Activated T-helper 9 cell treated with anti-CD3 and anti-CD28 coated beads, Interleukin-2, amount 50 U/mL, for 16 hours (primary cell): ENCODE results near the gene PPHLN1.
"Not testable (repeated sequence)": the region's sequence is repeated elsewhere in the genome, so short reads cannot be mapped to it uniquely, and the experiment has no call there.

ENCODE experiments used
- DNase-seq: peaks from one replicate; pipeline ENCODE4 v3.0.0-alpha.2; 2020; ENCODE audit warnings: low read depth

The PPHLN1 gene

GRCh38 chr12:42322567-42322966 is 3.4 kb upstream of the PPHLN1 start:
- DNase-seq = no peak

GRCh38 chr12:42323856-42324255 is 2.1 kb upstream of the PPHLN1 start:
- DNase-seq = no peak

DNA sequence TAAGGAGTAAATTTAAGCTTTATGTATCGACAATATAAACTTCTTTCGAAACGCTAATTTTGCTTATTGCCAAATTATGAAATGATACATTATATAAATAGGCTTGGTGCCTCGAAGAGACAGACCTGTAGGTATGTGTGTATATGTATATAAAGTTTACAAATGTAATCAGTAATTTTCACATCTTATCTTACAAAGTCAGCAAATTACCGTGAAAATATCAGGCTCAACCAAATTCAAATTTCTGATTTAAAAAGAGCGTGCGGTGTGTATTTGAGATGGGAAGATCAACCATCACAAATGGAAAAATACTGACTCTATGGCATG is 678 bp upstream of the PPHLN1 start:
- no peak for DNase-seq

DNA sequence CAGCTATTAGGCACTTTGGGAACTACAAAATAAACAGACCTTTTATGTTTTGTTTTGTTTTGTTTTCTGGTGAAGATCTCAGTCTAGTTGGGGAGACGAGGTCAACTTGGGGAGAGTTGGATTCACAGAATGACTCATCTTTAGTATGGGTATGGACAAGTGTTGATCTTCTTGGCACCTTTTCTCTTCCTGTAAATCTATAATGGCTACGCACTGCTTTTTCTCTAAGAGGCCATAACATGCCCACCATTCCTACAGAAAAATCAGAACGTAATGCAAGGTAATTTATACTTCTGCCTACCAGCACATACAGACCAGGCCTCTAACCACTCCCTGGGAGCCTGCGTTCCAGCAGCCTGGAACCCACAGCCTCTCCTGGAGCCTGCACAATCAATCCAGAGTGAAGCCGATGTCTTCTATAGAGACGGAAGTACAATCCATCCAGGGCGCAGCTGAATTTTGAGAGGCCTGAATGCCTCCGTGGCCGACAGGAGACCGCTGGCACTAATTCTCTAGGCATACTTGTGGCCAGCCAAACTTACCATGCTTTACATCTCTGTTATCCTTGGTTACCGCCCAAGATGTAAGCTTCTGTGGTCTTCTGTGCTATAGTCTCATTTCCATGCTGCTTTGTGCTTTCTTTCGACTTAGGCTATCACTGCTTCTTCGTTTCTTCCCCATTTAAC is 717 bp downstream of the PPHLN1 start:
- DNase-seq = no peak

- DNase-seq = no peak
Measured at GRCh38 chr12:42327227-42327590, 1.2 kb downstream of the PPHLN1 start.

- not testable (repeated sequence) for DNase-seq
Measured at GRCh38 chr12:42330097-42330496, 4.1 kb downstream of the PPHLN1 start.

GRCh38 chr12:42332301-42333285 is 6.6 kb downstream of the PPHLN1 start:
- DNase-seq = no peak

GRCh38 chr12:42336286-42336685 is 10.3 kb downstream of the PPHLN1 start:
- DNase-seq = no peak

- no peak for DNase-seq
Measured at GRCh38 chr12:42338280-42338679, 12.3 kb downstream of the PPHLN1 start.

GRCh38 chr12:42342028-42342427 is 16.1 kb downstream of the PPHLN1 start:
- DNase-seq = no peak

GRCh38 chr12:42343721-42344120 is 17.8 kb downstream of the PPHLN1 start:
- no peak for DNase-seq

DNA sequence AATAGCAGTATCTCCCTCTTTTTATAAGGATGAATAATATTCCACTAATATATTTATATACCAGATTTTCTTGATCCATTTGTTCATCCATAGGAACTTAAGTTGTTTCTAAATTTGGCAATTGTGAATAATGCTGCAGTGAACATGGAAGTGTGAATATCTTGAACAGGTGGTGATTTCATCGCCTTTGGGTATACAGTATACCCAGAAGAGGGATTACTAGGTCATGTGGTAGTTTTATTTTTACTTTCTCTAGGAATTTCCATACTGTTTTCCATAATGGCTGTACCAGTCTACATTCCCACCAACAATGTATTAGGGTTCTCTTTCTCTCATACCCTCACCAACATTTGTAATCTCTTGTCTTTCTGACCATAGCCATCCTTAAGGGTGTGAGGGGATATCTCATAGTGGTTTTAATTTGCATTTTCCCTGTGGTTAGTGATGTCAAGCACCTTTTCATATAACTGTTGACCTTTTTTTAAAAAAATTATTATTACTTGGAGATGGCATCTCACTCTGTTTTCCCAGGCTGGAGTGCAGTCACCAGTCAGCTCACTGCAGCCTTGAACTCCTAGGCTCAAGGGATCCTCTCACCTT is 20.5 kb downstream of the PPHLN1 start:
- DNase-seq = no peak

- not testable (repeated sequence) for DNase-seq
Measured at GRCh38 chr12:42349119-42350020, 23.4 kb downstream of the PPHLN1 start.

- not testable (repeated sequence) for DNase-seq
Measured at GRCh38 chr12:42350021-42350407, 24.0 kb downstream of the PPHLN1 start.

DNA sequence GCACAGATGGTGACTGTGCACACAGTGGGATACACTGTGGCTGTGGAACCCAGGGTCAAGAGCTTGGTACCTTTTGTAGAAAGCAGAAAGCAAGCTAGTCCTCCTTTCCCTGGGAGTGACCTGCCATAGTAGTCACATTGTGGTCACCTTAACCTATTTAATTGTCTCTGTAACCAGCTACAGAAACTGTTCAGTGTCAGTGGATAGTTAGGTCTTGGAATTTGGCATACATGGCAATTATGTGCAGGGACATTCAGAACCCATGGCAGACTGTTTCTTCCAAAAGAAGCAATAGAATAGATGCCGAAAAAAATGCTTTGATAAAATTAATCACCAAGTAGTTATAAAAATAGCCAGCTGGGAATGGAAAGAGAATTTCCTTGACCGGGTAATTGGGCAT is 30.4 kb downstream of the PPHLN1 start:
- no peak for DNase-seq

DNA sequence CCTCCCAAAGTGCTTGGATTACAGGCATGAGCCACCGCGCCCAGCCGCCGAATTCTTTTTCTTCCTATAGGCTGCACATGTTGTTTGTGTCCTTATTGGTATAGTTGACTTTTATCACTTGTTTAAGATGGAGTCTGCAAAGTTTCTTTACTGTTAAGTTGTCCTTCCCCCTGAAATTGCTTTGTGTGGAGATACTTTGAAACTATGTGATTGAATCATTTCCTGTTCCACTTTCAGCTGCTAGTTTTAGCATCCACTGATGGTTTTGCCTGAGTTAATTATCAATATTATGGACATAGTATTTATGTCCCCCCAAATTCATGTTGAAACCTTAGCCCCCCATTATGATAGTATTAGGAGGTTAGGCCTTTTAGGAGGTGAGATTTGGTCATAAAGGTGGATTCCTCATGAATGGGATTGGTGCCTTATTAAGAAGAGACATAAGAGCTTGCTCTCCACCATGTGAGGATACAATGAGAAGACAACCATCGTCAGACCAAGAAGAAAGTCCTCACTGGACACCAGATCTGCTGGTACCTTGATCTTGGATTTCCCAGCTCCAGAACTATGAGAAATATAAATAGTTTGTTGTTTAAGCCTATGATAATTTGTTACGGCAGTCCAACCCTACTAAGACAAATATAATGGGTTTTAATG is 34.9 kb downstream of the PPHLN1 start:
- no peak for DNase-seq

DNA sequence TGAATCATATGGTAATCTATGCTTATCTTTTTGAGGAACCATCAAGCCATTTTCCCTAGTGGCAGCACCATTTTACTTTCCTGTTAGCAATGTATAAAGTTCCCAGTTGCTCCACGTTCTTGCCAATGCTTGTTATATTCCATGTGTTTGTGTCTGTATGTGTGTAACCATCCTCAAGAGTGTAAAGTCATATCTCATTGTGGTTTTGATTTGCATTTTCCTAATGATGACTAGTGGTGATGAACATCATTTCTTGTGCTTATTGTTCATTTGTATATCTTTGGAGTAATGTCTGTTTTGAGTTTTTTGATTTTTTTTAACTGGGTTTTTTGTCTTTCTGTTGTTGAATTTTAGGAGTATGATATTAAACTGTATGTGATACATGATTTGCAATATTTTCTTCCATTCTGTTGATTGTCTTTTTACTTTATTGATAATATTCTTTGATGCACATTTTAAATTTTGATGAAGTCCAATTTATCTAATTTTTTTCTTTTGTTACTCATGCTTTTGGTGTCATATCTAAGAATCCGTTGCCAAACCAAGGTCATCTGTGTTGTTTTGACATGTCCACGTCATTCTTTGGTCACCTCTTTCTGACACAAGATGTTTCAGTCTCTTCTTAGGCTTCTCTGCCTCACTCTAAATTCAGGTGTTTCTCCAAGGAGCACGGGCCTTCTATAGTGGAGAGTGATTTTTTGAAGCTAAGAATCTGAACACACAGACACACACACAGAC is 36.1 kb downstream of the PPHLN1 start:
- no peak for DNase-seq

DNA sequence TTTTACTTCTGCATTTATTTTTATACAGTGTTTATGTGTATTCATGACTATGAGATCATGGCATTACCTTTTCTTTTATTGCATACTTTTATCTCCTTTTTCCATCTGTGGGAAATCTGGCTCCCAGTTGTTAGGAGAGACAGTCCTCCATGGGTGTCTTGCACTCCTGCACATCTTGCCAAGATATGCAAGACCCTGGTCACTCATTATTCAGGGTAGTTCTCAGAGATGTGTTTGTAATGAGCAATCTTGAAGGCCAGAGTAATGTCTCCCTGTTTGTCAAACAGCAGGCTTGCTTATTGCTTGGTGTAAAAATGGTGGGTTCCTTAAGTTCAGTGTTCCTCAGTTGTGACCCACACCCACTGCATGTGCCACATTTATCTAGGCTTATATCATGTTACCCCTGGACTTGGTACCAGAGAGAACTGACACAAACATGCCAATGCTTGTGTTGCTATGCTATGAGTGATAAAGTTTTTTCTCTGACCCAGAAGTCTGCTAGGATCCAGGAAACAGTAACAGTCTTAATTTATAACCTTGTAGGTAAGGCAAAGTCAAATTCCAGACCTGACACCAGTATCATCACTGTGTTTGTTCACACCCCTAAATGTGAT is 36.8 kb downstream of the PPHLN1 start:
- no peak for DNase-seq

DNA sequence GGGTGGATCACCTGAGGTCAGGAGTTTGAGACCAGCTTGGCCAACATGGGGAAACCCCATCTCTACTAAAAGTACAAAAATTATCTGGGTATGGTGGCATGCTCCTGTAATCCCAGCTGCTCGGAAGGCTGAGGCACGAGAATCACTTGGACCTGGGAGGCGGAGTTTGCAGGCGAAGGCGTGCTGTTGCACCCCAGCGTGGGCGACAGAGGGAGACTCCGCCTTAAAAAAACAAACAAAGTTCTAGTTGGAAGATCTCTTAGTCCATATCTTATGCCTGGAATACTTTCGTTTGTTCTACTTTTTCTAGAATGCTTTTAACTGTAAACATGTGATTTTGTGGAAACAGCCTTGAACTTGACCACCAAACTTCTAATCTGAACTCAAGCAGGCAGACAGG is 38.7 kb downstream of the PPHLN1 start:
- no peak for DNase-seq

DNA sequence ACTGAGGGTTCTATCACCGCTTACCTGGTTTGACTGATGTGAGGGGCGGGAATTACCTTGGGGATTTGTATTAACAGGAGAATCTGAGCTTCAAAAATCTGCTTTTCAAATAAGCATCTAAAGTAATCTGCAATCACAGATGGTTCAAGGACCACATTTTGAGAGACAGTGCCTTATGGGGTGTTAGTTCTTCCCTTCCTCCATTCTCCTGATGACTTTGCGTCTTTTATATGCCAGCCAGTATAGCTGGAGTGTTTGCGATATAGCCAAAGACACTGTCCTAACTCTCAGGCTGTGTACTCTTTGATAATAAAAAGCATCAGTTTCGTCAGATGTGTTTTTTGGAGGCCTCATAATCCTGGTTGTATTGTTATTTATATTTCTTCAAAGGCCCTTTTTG is 39.5 kb downstream of the PPHLN1 start:
- DNase-seq = no peak
